Left renal cortex interstitium (tissue), 4 donors: ENCODE measurements around the gene ING5. TPM values are rescaled to one million over a fixed set of nuclear protein-coding genes. Genes with fewer than 3 reads are reported as not detected.
"Not testable (repeated sequence)": the region's sequence is repeated elsewhere in the genome, so short reads cannot be mapped to it uniquely, and the experiment has no call there.

ENCODE experiments used
- DNase-seq, 4 donors: peaks; one replicate each; pipeline ENCODE4 v3.0.0-alpha.2; 2013; ENCODE audit warnings: low read depth in 4 of 4, low spot score in 2 of 4, missing footprints in 1 of 4
- polyA plus RNA-seq, 4 donors: library from polyadenylated mRNA; unstranded; fragments of 120-200 nt; gene quantifications; one replicate each; pipeline ENCODE4 v1.2.1, GENCODE V29; 2013; ENCODE audit not compliant: insufficient read length in 4 of 4

Gene ING5
- polyA plus RNA-seq, 4 donors, result 37.2 to 55.8 (median 43.1) TPM

DNA sequence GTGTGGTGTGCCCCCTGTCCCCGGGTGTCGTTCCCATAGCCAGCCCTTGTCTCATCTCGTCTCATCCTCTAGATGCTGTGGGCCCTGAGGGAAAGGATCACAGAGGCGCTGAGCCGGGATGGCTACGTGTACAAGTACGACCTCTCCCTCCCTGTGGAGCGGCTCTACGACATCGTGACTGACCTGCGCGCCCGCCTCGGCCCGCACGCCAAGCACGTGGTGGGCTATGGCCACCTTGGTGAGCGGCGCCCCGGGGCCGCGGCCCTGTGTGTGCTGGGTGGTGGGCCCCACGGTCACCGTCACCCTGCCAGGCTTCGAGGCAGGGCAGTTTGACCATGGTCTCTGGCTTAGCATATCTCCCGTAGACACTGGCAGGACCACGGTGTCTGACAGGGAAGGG is 53.9 kb downstream of the ING5 start:
- DNase-seq, result no peak

DNA sequence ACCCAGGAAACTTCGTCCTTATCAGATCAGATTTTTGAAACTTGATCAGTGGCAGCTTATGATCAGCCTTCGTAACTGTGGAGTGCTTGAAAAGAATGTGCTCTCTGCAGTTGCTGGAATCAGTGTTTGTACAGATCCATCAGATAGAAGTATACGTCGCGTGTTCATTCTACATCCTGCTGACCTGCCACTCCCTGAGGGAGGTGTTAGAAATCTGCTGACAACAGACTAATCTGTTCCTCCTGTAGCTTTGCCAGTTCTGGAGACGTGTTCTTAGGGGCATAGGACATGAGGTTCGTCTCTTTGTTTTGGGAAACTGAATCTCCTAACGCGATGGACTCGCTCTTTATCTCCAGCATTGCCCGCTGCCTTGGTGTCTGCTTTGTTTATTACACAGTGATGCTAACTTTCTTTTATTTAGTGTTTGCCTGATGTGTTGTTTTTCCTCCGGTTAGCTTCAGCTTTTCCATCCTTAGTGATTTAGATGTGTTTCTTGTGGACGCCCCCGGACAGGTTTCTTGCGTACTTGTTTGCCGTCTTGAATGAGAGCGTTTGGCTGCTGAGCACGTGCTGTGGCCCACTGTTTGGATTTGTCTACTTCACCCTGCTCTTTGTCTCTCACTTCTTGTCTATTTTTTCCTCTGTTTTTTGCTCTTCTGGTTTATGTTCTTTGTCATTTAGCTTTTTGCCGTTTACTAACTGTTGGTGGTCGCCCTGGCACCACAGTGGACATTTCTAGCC is 57.4 kb downstream of the ING5 start:
- no peak for DNase-seq

- not testable (repeated sequence) for DNase-seq
Measured at GRCh38 chr2:241759893-241760292, 58.1 kb downstream of the ING5 start.

DNA sequence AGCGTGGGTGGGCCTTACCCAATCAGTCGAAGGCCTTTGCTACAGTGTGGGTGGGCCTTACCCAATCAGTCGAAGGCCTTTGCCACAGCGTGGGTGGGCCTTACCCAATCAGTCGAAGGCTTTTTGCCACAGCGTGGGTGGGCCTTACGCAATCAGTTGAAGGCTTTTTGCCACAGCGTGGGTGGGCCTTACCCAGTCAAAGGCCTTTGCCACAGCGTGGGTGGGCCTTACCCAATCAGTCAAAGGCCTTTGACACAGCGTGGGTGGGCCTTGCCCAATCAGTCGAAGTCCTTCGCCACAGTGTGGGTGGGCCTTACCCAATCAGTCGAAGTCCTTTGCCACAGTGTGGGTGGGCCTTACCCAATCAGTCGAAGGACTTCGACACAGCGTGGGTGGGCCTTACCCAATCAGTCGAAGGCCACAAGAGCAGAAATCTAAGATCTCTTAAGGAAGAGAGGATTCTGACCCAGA is 58.5 kb downstream of the ING5 start:
- DNase-seq, result no peak

DNA sequence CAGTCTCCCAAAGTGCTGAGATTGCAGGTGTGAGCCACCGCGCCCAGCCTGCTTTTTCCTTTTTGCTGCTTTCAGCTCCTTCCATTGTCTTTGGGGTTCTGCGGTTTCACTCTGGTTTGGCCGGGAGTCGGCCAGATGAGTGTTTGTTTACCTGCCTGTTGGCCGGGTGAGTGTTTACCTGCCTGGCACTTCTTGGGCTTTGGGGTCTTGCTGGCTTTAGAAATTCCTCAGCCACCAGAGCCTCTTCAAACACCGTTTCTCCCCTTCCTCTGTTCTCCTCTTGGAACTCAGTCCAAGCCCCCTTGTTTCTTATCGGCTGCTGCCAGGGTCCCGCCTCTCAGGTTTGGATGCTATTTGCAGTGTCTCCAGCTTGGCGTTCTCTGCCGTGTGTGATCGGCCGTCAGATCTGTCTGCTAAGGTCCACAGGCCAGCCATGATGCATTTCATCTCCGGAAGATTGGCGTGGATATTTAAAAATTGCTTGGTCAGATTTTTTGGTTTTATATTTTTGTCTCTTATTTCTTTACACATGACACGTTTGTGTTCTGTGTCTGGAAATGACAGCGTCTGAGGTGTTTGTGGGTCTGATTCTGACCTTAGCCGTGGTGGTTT is 60.6 kb downstream of the ING5 start:
- DNase-seq, result no peak

- no peak for DNase-seq
Measured at GRCh38 chr2:241762933-241763369, 61.1 kb downstream of the ING5 start.

- no peak for DNase-seq
Measured at GRCh38 chr2:241763551-241764274, 61.9 kb downstream of the ING5 start.

- DNase-seq, result no peak
Measured at GRCh38 chr2:241764275-241765241, 62.7 kb downstream of the ING5 start.

DNA sequence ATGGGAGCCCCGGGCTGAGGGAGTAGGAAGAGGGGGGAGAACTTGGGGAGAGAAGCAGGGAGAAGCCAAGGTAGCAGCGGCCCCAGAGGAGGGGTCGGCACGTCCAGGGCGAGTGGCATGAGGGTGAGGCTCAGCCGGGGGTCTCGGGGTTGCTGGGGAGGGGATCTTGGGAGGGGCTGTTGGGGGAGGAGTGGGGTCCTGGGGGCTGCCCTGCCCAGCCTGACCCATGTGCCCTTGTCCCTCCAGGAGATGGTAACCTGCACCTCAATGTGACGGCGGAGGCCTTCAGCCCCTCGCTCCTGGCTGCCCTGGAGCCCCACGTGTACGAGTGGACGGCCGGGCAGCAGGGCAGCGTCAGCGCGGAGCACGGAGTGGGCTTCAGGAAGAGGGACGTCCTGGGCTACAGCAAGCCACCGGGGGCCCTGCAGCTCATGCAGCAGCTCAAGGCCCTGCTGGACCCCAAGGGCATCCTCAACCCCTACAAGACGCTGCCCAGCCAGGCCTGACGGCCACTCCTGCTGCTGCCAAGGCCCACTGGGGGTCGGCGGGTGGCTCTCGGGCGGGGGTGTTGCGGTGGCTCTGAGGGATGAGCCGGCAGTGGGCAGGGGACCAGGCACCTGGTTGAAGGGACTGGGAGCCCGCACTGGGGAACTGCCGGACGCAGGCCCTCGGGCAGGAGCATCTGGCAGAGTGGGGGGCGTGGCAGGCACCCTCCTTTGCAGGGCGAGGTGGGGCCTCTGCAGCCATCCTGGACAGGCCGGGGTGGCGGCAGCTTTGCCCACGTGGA is 65.8 kb downstream of the ING5 start:
- no peak for DNase-seq

- DNase-seq, result no peak
Measured at GRCh38 chr2:241768251-241768711, 66.4 kb downstream of the ING5 start.

- DNase-seq, result no peak
Measured at GRCh38 chr2:241768850-241769249, 67.0 kb downstream of the ING5 start.

- no peak for DNase-seq
Measured at GRCh38 chr2:241769819-241770184, 68.0 kb downstream of the ING5 start.

DNA sequence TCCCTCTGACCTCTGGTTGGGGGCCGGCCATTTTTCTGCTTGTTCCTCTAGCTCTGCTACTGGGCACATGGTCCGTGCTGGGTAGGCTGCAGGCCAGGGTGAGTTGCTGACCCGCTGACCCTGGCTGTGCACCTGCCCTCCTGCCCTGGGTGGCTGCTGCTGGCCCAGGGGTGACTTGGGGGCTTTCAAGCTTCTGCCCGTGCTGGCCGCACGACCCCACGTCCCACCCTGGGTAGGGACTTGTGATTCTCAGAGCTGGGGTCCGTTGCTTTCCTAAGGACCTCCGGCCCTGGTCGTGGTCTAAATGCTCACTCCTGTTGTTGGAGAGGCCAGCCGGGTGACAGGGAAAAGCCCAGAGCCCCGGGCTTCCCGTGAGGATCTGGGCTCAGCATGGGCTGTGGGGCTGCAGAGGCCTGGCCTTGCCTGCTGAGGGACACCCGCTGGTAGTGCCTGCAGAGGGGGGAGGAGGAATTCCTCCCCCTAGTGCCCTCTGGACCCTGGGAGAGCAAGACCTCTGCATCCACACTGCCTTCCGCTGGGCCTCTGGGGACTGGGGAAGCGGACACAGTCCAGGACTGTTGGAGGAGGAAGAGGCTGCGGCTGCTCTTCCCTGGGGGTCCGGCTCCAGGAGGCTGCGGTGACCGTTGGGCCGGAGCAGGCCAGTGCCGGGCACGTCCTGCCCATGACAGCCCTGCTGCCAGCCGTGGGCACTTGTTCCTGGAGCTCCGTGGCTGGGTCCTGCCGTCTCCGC is 68.5 kb downstream of the ING5 start:
- DNase-seq, result no peak

- no peak for DNase-seq
Measured at GRCh38 chr2:241770936-241771285, 69.1 kb downstream of the ING5 start.

GRCh38 chr2:241771286-241772062 is 69.6 kb downstream of the ING5 start:
- no peak for DNase-seq

DNA sequence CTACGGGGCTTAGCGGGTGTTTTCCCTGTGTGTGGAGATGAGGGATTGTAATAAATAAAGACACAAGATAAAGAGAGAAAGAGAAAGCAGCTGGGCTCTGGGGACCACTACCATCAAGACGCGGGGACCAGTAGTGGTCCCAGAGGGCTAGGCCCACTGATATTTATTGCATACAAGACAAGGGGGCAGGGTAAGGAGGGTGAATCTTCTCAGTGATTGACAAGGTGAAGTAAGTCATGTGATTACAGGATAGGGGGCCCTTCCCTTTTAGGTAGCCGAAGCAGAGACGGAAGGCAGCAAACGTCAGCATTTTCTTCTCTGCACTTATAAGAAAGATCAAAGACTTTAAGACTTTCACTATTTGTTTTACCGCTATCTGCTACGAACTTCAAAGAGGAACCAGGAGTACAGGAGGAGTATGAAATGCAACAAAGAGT is 70.2 kb downstream of the ING5 start:
- no peak for DNase-seq

GRCh38 chr2:241773511-241774418 is 71.9 kb downstream of the ING5 start:
- DNase-seq, result no peak
